ENCODE results near the gene PPP2R1B.

PPP2R1B gene

DNA sequence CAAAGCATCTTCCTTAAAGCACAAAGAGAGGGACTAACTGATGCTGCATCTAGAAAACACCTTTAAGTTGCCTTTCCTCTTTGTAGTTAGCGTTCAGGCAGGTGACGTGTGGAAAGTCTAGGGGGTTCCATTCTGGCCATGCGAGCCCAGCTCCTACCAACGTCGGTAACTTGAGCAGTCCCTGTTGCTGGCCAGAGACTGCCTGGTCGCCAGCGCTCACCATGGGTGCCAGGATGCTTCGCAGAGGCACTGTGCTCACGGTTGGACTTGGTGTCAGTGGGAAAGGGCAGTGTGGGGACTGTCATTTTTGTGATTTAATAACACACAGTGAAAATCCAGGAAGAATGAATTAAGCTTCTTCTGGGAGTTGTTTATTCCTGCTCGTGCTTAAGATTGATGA is 40.6 kb downstream of the PPP2R1B start:
- DNase-seq (ENCODE audit: extremely low spot score), result no peak
- ChIA-PET POLR2A (no interaction called here), CTCF (interaction anchor here (1.0 to 1.2 kb wide), 3 partner anchors 16 to 51 kb away, joined by 3 to 5 read pairs (median 3); no protein-coding TSS in a partner anchor)
- TF ChIP-seq CTCF (IDR thresholded peaks at IDR 0.05; ENCODE audit: control extremely low read depth, extremely low read depth, low read depth, missing control alignments), result no peak

- CTCF ChIA-PET, result interaction anchor here (0.9 to 1.2 kb wide), 4 partner anchors 9 to 38 kb away, joined by 3 to 4 read pairs (median 3); no protein-coding TSS in a partner anchor
- no peak for TF ChIP-seq CTCF (IDR thresholded peaks at IDR 0.05; ENCODE audit: control extremely low read depth, extremely low read depth, low read depth, missing control alignments)
- DNase-seq (ENCODE audit: extremely low spot score), result no peak
- POLR2A ChIA-PET, result no interaction called here
Measured at GRCh38 chr11:111724615-111725129, 41.5 kb downstream of the PPP2R1B start.

- DNase-seq (ENCODE audit: extremely low spot score), result no peak
- POLR2A ChIA-PET, result interaction anchor here (0.6 kb wide), 1 partner anchor 49 kb away, joined by 3 read pairs; no protein-coding TSS in a partner anchor
- CTCF ChIA-PET, result interaction anchor here (1.0 to 1.4 kb wide), 6 partner anchors 11 to 54 kb away, joined by 3 to 4 read pairs (median 3); no protein-coding TSS in a partner anchor
- no peak for TF ChIP-seq CTCF (IDR thresholded peaks at IDR 0.05; ENCODE audit: control extremely low read depth, extremely low read depth, low read depth, missing control alignments)
Measured at GRCh38 chr11:111723595-111723994, 42.6 kb downstream of the PPP2R1B start.

GRCh38 chr11:111722501-111722900 is 43.7 kb downstream of the PPP2R1B start:
- ChIA-PET CTCF (interaction anchor here (1.1 to 1.6 kb wide), 5 partner anchors 10 to 125 kb away, joined by 3 to 5 read pairs (median 4); no protein-coding TSS in a partner anchor), POLR2A (no interaction called here)
- no peak for TF ChIP-seq CTCF (IDR thresholded peaks at IDR 0.05; ENCODE audit: control extremely low read depth, extremely low read depth, low read depth, missing control alignments)
- DNase-seq (ENCODE audit: extremely low spot score), result no peak

- POLR2A ChIA-PET, result no interaction called here
- no peak for DNase-seq (ENCODE audit: extremely low spot score)
- TF ChIP-seq CTCF (IDR thresholded peaks at IDR 0.05; ENCODE audit: control extremely low read depth, extremely low read depth, low read depth, missing control alignments), result no peak
- CTCF ChIA-PET, result interaction anchor here (1.1 to 2.1 kb wide), 4 partner anchors 11 to 123 kb away, joined by 3 to 6 read pairs (median 4); no protein-coding TSS in a partner anchor
Measured at GRCh38 chr11:111720801-111721494, 45.2 kb downstream of the PPP2R1B start.

DNA sequence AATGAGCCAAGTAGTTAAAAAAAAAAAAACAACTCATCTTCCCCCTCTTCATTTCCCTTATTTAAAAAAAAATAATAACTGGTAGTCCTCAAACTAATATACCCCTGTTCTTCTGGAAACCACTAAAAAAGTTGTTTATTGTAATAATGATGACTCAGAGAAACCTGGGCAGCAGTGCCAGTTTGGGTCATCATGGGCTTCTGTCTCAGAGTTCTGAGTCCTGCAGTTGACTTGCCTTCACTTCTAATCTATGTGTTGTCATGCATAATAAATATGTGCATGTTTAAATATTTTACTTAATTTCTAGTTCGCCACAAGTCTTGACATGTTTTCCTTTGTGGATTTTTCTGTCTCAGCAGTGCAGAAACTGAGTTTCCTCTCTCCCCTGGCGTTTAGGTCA is 46.8 kb downstream of the PPP2R1B start:
- CTCF ChIA-PET, result interaction anchor here (2.1 kb wide), 1 partner anchor 58 kb away, joined by 6 read pairs; no protein-coding TSS in a partner anchor
- no peak for TF ChIP-seq CTCF (IDR thresholded peaks at IDR 0.05; ENCODE audit: control extremely low read depth, extremely low read depth, low read depth, missing control alignments)
- POLR2A ChIA-PET, result no interaction called here
- no peak for DNase-seq (ENCODE audit: extremely low spot score)

Measured in GM10248 (cell line).